Measurements from ENCODE around the gene CLK1.
"Not testable (repeated sequence)": the region's sequence is repeated elsewhere in the genome, so short reads cannot be mapped to it uniquely, and the experiment has no call there.

CLK1 gene

GRCh38 chr2:200828572-200829257 is 35.7 kb downstream of the CLK1 start:
- in situ Hi-C loops (cut with MboI; ENCODE audit: low sequenced_read_pairs, unreplicated experiment): no loop called here
- TF ChIP-seq, protein P1, sequence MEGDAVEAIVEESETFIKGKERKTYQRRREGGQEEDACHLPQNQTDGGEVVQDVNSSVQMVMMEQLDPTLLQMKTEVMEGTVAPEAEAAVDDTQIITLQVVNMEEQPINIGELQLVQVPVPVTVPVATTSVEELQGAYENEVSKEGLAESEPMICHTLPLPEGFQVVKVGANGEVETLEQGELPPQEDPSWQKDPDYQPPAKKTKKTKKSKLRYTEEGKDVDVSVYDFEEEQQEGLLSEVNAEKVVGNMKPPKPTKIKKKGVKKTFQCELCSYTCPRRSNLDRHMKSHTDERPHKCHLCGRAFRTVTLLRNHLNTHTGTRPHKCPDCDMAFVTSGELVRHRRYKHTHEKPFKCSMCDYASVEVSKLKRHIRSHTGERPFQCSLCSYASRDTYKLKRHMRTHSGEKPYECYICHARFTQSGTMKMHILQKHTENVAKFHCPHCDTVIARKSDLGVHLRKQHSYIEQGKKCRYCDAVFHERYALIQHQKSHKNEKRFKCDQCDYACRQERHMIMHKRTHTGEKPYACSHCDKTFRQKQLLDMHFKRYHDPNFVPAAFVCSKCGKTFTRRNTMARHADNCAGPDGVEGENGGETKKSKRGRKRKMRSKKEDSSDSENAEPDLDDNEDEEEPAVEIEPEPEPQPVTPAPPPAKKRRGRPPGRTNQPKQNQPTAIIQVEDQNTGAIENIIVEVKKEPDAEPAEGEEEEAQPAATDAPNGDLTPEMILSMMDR (IDR thresholded peaks at IDR 0.05; ENCODE audit: borderline replicate concordance, control extremely low read depth, extremely low read depth, insufficient read depth, missing control alignments): no peak
- DNase-seq (ENCODE audit: low spot score): no peak

GRCh38 chr2:200828104-200828503 is 36.4 kb downstream of the CLK1 start:
- no peak for DNase-seq (ENCODE audit: low spot score)
- in situ Hi-C loops (cut with MboI; ENCODE audit: low sequenced_read_pairs, unreplicated experiment): no loop called here
- TF ChIP-seq, protein P1 (IDR thresholded peaks at IDR 0.05; ENCODE audit: borderline replicate concordance, control extremely low read depth, extremely low read depth, insufficient read depth, missing control alignments): no peak

DNA sequence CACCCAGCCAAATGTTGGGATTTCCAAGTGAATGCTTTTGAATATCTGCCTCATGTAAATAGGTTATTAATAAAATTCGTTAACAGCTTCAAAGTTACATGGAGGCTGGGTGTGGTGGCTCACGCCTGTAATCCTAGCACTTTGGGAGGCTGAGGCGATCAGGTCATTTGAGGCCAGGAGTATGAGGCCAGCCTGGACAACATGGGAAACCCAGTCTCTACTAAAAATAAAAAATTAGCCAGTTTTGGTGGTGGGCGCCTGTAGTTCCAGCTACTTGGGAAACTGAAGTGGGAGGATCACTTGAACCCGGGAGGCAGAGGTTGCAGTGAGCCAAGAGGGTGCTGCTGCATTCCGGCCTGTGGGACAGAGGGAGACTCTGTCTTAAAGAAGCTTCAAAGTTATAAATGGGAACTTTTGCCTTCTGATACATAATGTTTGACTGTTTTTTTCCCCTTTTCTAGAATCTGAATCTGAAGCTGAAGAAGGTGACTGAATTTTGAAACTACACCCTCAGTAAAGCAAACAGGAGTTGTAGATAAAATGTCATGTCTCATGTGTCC is 42.7 kb downstream of the CLK1 start:
- in situ Hi-C loops (cut with MboI; ENCODE audit: low sequenced_read_pairs, unreplicated experiment): no loop called here
- DNase-seq (ENCODE audit: low spot score): no peak
- TF ChIP-seq, protein P1 (IDR thresholded peaks at IDR 0.05; ENCODE audit: borderline replicate concordance, control extremely low read depth, extremely low read depth, insufficient read depth, missing control alignments): no peak

DNA sequence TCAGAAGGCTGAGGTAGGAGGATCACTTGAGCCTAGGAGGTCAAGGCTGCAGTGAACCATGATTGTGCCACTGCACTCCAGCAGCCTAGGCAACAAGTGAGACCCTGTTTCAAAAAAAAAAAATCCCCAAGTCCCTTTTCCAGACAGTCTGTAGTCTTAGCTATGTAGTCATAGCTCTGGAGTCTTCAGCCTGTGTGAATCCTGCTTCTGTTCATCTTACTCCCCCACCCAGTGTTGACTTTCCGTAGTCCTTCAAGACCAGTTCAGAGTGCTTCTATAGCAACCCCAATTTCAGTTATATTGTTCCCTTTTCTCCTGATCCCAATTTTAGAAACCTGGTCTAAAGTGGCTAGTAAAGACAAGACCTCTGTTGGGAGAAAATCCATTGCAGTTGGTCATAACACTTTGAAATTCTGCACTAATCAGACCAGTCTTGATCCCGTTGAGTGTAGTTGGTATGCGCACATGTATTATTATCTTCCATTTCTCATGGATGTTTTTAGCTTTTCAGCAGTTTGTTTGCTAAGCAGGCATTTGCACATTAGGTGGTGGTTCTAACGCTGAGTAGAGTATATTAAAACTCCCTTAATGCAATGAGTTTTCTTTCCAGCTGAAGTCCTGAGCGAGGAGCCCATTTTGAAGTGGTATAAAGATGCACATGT is 43.8 kb downstream of the CLK1 start:
- in situ Hi-C loops (cut with MboI; ENCODE audit: low sequenced_read_pairs, unreplicated experiment): no loop called here
- no peak for DNase-seq (ENCODE audit: low spot score)

DNA sequence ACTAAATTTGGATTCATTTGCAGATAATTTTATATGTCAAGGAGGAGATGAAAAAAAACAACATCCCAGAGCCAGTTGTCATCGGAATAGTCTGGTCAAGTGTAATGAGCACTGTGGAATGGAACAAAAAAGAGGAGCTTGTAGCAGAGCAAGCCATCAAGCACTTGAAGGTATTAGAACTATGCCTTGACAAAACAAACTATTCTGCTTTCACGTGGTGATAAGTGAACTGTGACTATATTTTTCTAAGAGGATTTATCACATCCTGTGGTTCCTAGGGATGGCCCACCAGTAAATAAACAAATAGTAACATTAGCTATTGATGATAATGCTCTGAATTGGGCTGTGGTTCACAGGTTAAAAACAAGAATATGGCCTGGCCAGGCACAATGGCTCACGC is 45.7 kb downstream of the CLK1 start:
- DNase-seq (ENCODE audit: low spot score); in situ Hi-C loops (cut with MboI; ENCODE audit: low sequenced_read_pairs, unreplicated experiment): not testable (repeated sequence)

More for the DNA sequence above, 43.8 kb downstream of the CLK1 start:
- TF ChIP-seq, protein P1 (IDR thresholded peaks at IDR 0.05; ENCODE audit: borderline replicate concordance, control extremely low read depth, extremely low read depth, insufficient read depth, missing control alignments): no peak

GRCh38 chr2:200814917-200815316 is 49.5 kb downstream of the CLK1 start:
- DNase-seq (ENCODE audit: low spot score): no peak
- in situ Hi-C loops (cut with MboI; ENCODE audit: low sequenced_read_pairs, unreplicated experiment): no loop called here
- TF ChIP-seq, protein P1 (IDR thresholded peaks at IDR 0.05; ENCODE audit: borderline replicate concordance, control extremely low read depth, extremely low read depth, insufficient read depth, missing control alignments): no peak

GRCh38 chr2:200814276-200814815 is 50.1 kb downstream of the CLK1 start:
- in situ Hi-C loops (cut with MboI; ENCODE audit: low sequenced_read_pairs, unreplicated experiment): no loop called here
- TF ChIP-seq, protein P1 (IDR thresholded peaks at IDR 0.05; ENCODE audit: borderline replicate concordance, control extremely low read depth, extremely low read depth, insufficient read depth, missing control alignments): no peak
- no peak for DNase-seq (ENCODE audit: low spot score)

Measured in GM13976 (cell line).